Endothelial cell of umbilical vein (primary cell): ENCODE measurements around the gene RAD51B.

Source experiments
- CTCF ChIP-seq, 2 donors: IDR thresholded peaks; 1 replicate in 1 of 2; 2 replicates in 1 of 2; pipeline ENCODE4 v1.5.1; 2011; ENCODE audit warnings: low read length in 2 of 2, mild to moderate bottlenecking in 2 of 2, moderate library complexity in 2 of 2, control low read depth in 1 of 2, inconsistent platforms in 1 of 2, low read depth in 1 of 2; ENCODE audit not compliant: insufficient read depth in 1 of 2; ENCODE audit errors: extremely low read depth in 1 of 2
- MAX ChIP-seq: IDR thresholded peaks from 2 replicates; pipeline ENCODE4 v1.6.1; 2011; ENCODE audit not compliant: insufficient read depth, insufficient read length
- MYC ChIP-seq: IDR thresholded peaks from one replicate; pipeline ENCODE4 v1.6.1; 2011; ENCODE audit warnings: mild to moderate bottlenecking, low read depth, low read length
- POLR2A ChIP-seq: IDR thresholded peaks from 2 replicates; pipeline ENCODE4 v1.6.1; 2012; ENCODE audit warnings: low read depth, mild to moderate bottlenecking, control low read depth, low read length

GRCh38 chr14:67817750-67818438, 1.7 kb upstream of the RAD51B start:
- no peak for TF ChIP-seq POLR2A
- no peak for TF ChIP-seq CTCF (IDR thresholded peaks at IDR 0.05; ENCODE audit: extremely low read depth in 1 of 2, insufficient read depth in 1 of 2, low read depth in 1 of 2, low read length in 2 of 2)
- no peak for TF ChIP-seq MAX
- TF ChIP-seq MYC = no peak
